NT2/D1 (cell line): ENCODE measurements around the gene CELSR1.

ENCODE experiments used
- SUZ12 ChIP-seq: IDR thresholded peaks from 2 replicates; pipeline ENCODE4 v1.6.1; 2011; ENCODE audit not compliant: insufficient read length, insufficient read depth; ENCODE audit errors: extremely low read depth
- YY1 ChIP-seq: IDR thresholded peaks from 2 replicates; pipeline ENCODE4 v1.6.1; 2011; ENCODE audit not compliant: insufficient read length, insufficient read depth
- ZNF274 ChIP-seq: IDR thresholded peaks from 2 replicates; pipeline ENCODE4 v1.6.1; 2011; ENCODE audit warnings: mild to moderate bottlenecking, low read depth, low read length

- no peak for TF ChIP-seq ZNF274
- no peak for TF ChIP-seq SUZ12
- TF ChIP-seq YY1, result no peak
Measured at GRCh38 chr22:46584081-46584921, 46.9 kb upstream of the CELSR1 start.
